Sigmoid colon (tissue), 4 donors: ENCODE measurements around the gene ZNF407.

ENCODE experiments used
- EP300 ChIP-seq, 4 donors: sonication (generic); formaldehyde crosslinking; IDR thresholded peaks; one replicate each; pipeline ENCODE4 v1.6.1; 2017; ENCODE audit warnings: antibody characterized with exemption in 4 of 4
- POLR2A ChIP-seq, 2 donors: fragments of 450-650 bp; IDR thresholded peaks; one replicate each; pipeline ENCODE4 v1.6.1; 2016; ENCODE audit warnings: antibody characterized with exemption in 2 of 2, mild to moderate bottlenecking in 2 of 2, moderate library complexity in 2 of 2

DNA sequence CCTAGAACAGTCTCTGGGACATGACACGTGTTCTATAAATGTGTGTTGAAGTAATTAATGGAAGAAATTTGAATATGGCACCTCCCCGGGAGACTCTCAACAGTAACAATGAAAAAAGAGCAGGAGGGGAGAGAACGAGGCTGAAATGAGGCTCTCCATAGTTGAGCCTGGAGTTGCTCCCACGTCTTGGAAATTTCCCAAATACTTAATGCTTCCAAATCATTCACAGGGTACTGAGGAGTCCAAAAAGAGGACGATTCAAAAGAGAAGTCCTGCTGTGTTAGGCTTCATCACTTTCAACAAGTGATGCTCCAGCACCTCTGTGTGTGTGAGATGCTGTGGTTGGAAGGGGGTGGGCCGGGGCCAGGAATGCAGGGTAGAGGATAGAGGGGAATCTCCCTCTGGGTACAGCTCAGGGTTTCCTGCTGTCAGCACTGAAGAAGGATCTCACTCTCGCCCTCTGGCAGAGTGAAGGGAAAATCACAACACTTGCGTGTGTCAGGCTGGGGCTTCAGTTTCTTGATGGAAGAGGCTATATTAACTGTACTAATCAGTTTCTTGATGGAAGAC is 18.1 kb upstream of the ZNF407 start:
- TF ChIP-seq EP300 (IDR thresholded peaks at IDR 0.05) (no peak), POLR2A (IDR thresholded peaks at IDR 0.05) (no peak)
